Keratinocyte (primary cell): ENCODE measurements around the gene NGFR. TPM values are rescaled to one million over a fixed set of nuclear protein-coding genes. Genes with fewer than 3 reads are reported as not detected.

ENCODE experiments used
- DNase-seq: peaks from one replicate; pipeline ENCODE4 v3.0.0-alpha.2; 2011; ENCODE audit warnings: low read depth, missing footprints, low spot score
- FAIRE-seq: peaks from 2 replicates; lab custom pipeline; 2011; peaks lifted over from hg19 to GRCh38; lab: Jason Lieb, UNC
- H2AFZ ChIP-seq: 2 replicates; pipeline ENCODE4 v1.6.0; 2012; ENCODE audit warnings: low read length, control low read depth, inconsistent platforms; ENCODE audit not compliant: control insufficient read depth
- H3K27ac ChIP-seq: 2 replicates; pipeline ENCODE4 v1.5.1; 2011; ENCODE audit warnings: low read length; ENCODE audit not compliant: control insufficient read depth, insufficient read depth
- H3K27me3 ChIP-seq: 3 replicates; pipeline ENCODE4 v1.6.0; 2011; ENCODE audit warnings: low read length; ENCODE audit not compliant: control insufficient read depth, insufficient read depth; ENCODE audit errors: extremely low read depth
- H3K36me3 ChIP-seq, 2 experiments: 2 replicates in 1 of 2; 3 replicates in 1 of 2; pipeline ENCODE4 v1.5.1; 2011; ENCODE audit warnings: low read length in 2 of 2, mild to moderate bottlenecking in 1 of 2; ENCODE audit not compliant: control insufficient read depth in 2 of 2, insufficient read depth in 2 of 2; ENCODE audit errors: extremely low read depth in 1 of 2
- H3K4me1 ChIP-seq: 3 replicates; pipeline ENCODE4 v1.5.1; 2011; ENCODE audit warnings: low read length; ENCODE audit not compliant: control insufficient read depth, insufficient read depth; ENCODE audit errors: extremely low read depth
- H3K4me2 ChIP-seq: 3 replicates; pipeline ENCODE4 v1.6.0; 2011; ENCODE audit warnings: low read depth, low read length; ENCODE audit not compliant: control insufficient read depth, insufficient read depth; ENCODE audit errors: extremely low read depth
- H3K4me3 ChIP-seq, 3 experiments: fragments of 200-600 bp in 1 of 3; sonication (generic) in 1 of 3; 2 replicates in 2 of 3; 3 replicates in 1 of 3; pipeline ENCODE4 v1.5.1; 2011 to 2016; ENCODE audit warnings: low read length in 3 of 3, mild to moderate bottlenecking in 3 of 3, control low read depth in 2 of 3, inconsistent platforms in 1 of 3, low read depth in 1 of 3, mixed read lengths in 1 of 3, mixed run types in 1 of 3, moderate library complexity in 1 of 3; ENCODE audit not compliant: control insufficient read depth in 2 of 3, insufficient read depth in 2 of 3; ENCODE audit errors: extremely low read depth in 1 of 3
- H3K79me2 ChIP-seq: 2 replicates; pipeline ENCODE4 v1.6.0; 2012; ENCODE audit warnings: low read length; ENCODE audit not compliant: control insufficient read depth, insufficient read depth
- H3K9ac ChIP-seq: 3 replicates; pipeline ENCODE4 v1.6.0; 2011; ENCODE audit warnings: low read length; ENCODE audit not compliant: control insufficient read depth, insufficient read depth; ENCODE audit errors: extremely low read depth
- H3K9me1 ChIP-seq: 3 replicates; pipeline ENCODE4 v1.6.0; 2011; ENCODE audit warnings: low read length; ENCODE audit not compliant: control insufficient read depth, insufficient read depth; ENCODE audit errors: extremely low read depth
- H3K9me3 ChIP-seq: 2 replicates; pipeline ENCODE4 v1.5.1; 2012; ENCODE audit warnings: low read depth, low read length; ENCODE audit not compliant: control insufficient read depth
- H4K20me1 ChIP-seq: 3 replicates; pipeline ENCODE4 v1.6.0; 2011; ENCODE audit warnings: low read length; ENCODE audit not compliant: control insufficient read depth, insufficient read depth; ENCODE audit errors: extremely low read depth
- CTCF ChIP-seq, 3 experiments: IDR thresholded peaks in 1 of 3; conservative IDR thresholded peaks in 1 of 3; optimal IDR thresholded peaks in 1 of 3; 2 replicates in 2 of 3; 3 replicates in 1 of 3; pipeline versions ENCODE3 to v1.5.1; 2011; ENCODE audit warnings: low read length in 3 of 3, mild to moderate bottlenecking in 3 of 3, moderate library complexity in 2 of 3, control low read depth in 1 of 3, inconsistent platforms in 1 of 3; ENCODE audit not compliant: insufficient read depth in 2 of 3; ENCODE audit errors: extremely low read depth in 1 of 3
- EZH2 ChIP-seq: IDR thresholded peaks from one replicate; pipeline ENCODE4 v1.6.1; 2012; ENCODE audit warnings: inconsistent platforms, mild to moderate bottlenecking, low read length, moderate library complexity
- dilution Hi-C: fragments of 300-500 bp; cut with MboI; formaldehyde crosslinking; loops from one replicate; pipeline ENCODE4 v1.7.0; 2020; ENCODE audit warnings: low sequenced_read_pairs; ENCODE audit not compliant: extremely low pct_ligation_motif_present
- polyA plus RNA-seq, 5 experiments: library from polyadenylated mRNA; depleted of rRNA in 3 of 5; stranded (reverse) in 3 of 5; stranded (forward) in 1 of 5; unstranded in 1 of 5; fragments of >200 nt; gene quantifications; 1 replicate in 1 of 5; 2 replicates in 3 of 5; 3 replicates in 1 of 5; pipeline versions ENCODE4 v1.2.1 to v1.2.3, GENCODE V29; 2011 to 2012; ENCODE audit warnings: missing spikeins in 2 of 5, low read depth in 1 of 5, low replicate concordance in 1 of 5

The NGFR gene
- polyA plus RNA-seq, 1 donor (not counting 4 experiments of a cell fraction or from before 2014, with no cell fraction given): 1.7 TPM

- Histone ChIP-seq H3K9me3 (no peaks in the 10 kb centered on the region), H3K9ac (no peak overlapping the region), H4K20me1 (no peaks in the 10 kb centered on the region), H3K27me3 (peaks cover 30% of the 10 kb centered on the region), H3K4me3 (no peak overlapping the region), H2AFZ (no peak overlapping the region), H3K4me1 (peaks cover 6% of the 10 kb centered on the region), H3K9me1 (no peaks in the 10 kb centered on the region), H3K27ac (no peak overlapping the region), H3K79me2 (no peaks in the 10 kb centered on the region), H3K4me2 (no peak overlapping the region), H3K36me3 (no peaks in the 10 kb centered on the region)
- FAIRE-seq (no peak), DNase-seq (no peak)
- TF ChIP-seq EZH2: no peak
- no peak for TF ChIP-seq CTCF (optimal IDR thresholded peaks at IDR 0.05 in 1 of 3, IDR thresholded peaks at IDR 0.05 in 1 of 3, conservative IDR thresholded peaks at IDR 0.05 in 1 of 3; ENCODE audit: extremely low read depth in 1 of 3, insufficient read depth in 2 of 3, low read length in 3 of 3)
- dilution Hi-C loops: no loop called here
Measured at GRCh38 chr17:49489348-49489747, 5.7 kb upstream of the NGFR start.

GRCh38 chr17:49490276-49490675 lies 4.8 kb upstream of the NGFR start:
- H3K9me1 ChIP-seq: no peaks in the 10 kb centered on the region
- H3K36me3 ChIP-seq: no peaks in the 10 kb centered on the region
- no peak overlapping the region for H3K4me2 ChIP-seq
- H3K4me1 ChIP-seq: peaks cover 6% of the 10 kb centered on the region
- TF ChIP-seq EZH2 (no peak), CTCF (optimal IDR thresholded peaks at IDR 0.05 in 1 of 3, IDR thresholded peaks at IDR 0.05 in 1 of 3, conservative IDR thresholded peaks at IDR 0.05 in 1 of 3; ENCODE audit: extremely low read depth in 1 of 3, insufficient read depth in 2 of 3, low read length in 3 of 3) (no peak)
- DNase-seq: no peak
- no peak overlapping the region for H3K27ac ChIP-seq
- no peaks in the 10 kb centered on the region for H3K79me2 ChIP-seq
- peaks cover 30% of the 10 kb centered on the region for H3K27me3 ChIP-seq
- H3K9ac ChIP-seq: no peak overlapping the region
- no peaks in the 10 kb centered on the region for H4K20me1 ChIP-seq
- no peaks in the 10 kb centered on the region for H3K9me3 ChIP-seq
- no peak overlapping the region for H2AFZ ChIP-seq
- no peak overlapping the region for H3K4me3 ChIP-seq
- FAIRE-seq: no peak
- dilution Hi-C loops: no loop called here
